Subcutaneous adipose tissue (tissue), 4 donors: ENCODE measurements around the gene SRGAP3. TPM values are rescaled to one million over a fixed set of nuclear protein-coding genes. Genes with fewer than 3 reads are reported as not detected.

Experiments
- total RNA-seq, 4 donors: library from RNA; depleted of rRNA; stranded (reverse); fragments of >200 nt; gene quantifications; one replicate each; pipeline ENCODE4 v1.1.0, GENCODE V29; 2016
- TF ChIP-seq, protein P1 (sequence below): fragments of 450-650 bp; IDR thresholded peaks from one replicate; pipeline ENCODE4 v1.5.1; 2016; ENCODE audit warnings: low read depth, mild to moderate bottlenecking, control low read depth, antibody characterized with exemption, moderate library complexity

SRGAP3 gene
- total RNA-seq, 4 donors from 2014 or later = 1.6 to 14.1 (median 8.9) TPM

- TF ChIP-seq, protein P1, sequence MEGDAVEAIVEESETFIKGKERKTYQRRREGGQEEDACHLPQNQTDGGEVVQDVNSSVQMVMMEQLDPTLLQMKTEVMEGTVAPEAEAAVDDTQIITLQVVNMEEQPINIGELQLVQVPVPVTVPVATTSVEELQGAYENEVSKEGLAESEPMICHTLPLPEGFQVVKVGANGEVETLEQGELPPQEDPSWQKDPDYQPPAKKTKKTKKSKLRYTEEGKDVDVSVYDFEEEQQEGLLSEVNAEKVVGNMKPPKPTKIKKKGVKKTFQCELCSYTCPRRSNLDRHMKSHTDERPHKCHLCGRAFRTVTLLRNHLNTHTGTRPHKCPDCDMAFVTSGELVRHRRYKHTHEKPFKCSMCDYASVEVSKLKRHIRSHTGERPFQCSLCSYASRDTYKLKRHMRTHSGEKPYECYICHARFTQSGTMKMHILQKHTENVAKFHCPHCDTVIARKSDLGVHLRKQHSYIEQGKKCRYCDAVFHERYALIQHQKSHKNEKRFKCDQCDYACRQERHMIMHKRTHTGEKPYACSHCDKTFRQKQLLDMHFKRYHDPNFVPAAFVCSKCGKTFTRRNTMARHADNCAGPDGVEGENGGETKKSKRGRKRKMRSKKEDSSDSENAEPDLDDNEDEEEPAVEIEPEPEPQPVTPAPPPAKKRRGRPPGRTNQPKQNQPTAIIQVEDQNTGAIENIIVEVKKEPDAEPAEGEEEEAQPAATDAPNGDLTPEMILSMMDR = no peak
Measured at GRCh38 chr3:9155028-9155427, 94.4 kb downstream of the SRGAP3 start.

DNA sequence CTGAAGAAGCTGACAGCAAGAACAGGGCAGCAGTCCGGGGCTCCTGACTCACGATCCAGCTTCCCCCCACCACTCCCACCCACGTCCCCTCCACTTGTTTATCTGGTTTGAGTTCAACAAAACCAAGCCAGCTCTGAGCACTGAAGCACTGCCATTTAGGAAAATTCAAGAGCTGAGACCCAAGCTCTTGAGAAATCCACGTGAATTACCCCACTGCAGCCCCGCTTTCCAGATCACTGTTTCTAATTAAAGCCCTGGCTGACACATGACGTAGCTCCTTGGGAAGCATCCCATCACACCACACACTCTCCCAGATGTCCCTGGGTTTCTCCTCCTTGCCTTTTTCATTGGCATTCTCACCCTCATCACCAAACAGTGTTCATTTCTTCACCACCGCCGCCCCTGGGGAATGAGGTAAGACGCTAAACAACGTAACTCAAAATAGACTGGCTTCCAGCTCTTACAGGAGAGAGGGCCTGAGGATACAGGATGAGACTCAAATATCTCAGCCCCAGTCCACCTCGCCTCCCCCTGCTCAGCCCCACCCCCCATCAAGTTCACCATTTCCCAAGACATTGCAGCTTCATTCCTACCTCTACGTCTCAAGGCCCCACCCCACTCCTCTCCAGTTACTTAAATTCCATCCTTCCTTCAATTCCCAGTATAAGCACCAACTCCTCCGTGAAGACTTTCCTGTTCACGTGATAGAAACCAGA lies 95.4 kb downstream of the SRGAP3 start:
- TF ChIP-seq, protein P1 = no peak

DNA sequence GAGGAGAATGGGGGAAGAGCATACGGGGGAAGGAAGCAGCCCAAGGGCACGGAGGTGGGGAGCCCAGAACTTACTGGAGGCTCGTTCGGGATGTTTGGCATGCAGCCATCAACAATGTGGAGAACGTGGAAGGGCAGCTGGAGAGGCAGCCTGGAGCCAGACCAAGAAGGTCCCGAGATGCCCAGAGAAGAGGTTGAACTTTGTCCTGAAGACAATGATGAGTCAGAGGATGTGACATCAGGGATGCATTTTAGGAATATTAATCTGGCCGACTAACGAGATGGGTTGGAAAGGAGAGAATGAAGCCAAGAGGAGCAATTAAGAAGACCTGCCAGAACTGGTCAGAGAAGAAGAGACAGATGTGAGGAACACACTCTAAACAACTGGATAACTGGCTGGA lies 98.2 kb downstream of the SRGAP3 start:
- TF ChIP-seq, protein P1 = no peak

DNA sequence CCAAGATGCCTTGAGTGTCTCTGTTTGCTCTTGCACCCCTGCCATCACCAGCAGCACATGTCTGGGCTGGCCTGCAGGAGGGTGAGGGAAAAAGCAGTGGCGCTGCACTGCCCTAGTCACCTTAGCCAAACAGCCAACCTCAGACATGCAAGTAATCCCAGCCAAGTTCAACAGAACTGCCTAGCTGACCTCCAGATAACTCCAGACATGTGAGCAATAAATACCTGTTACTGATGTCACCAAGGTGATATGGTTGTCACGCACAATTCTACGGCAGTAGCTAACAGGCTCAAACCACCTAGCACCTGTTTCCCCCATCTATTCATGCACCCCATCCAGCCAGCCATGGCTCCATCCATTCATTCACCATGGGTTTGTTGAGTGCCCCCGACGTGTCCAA lies 99.9 kb downstream of the SRGAP3 start:
- TF ChIP-seq, protein P1 = no peak

- TF ChIP-seq, protein P1 = no peak
Measured at GRCh38 chr3:9147896-9148266, 101.6 kb downstream of the SRGAP3 start.

- TF ChIP-seq, protein P1 = no peak
Measured at GRCh38 chr3:9147215-9147895, 102.1 kb downstream of the SRGAP3 start.

GRCh38 chr3:9146367-9147071 lies 102.9 kb downstream of the SRGAP3 start:
- TF ChIP-seq, protein P1 = no peak
